Activated T-cell treated with anti-CD3 and anti-CD28 coated beads, Interleukin-2, amount 50 U/mL, for 1 hour (primary cell): Measurements from ENCODE around the gene MIGA1.
"Not testable (repeated sequence)": the region's sequence is repeated elsewhere in the genome, so short reads cannot be mapped to it uniquely, and the experiment has no call there.

ENCODE experiments used
- DNase-seq: peaks from one replicate; pipeline ENCODE4 v3.0.0-alpha.2; 2020

The MIGA1 gene

GRCh38 chr1:77858725-77859124 lies 79.3 kb downstream of the MIGA1 start:
- no peak for DNase-seq

GRCh38 chr1:77859248-77859647 lies 79.8 kb downstream of the MIGA1 start:
- no peak for DNase-seq

GRCh38 chr1:77866296-77866695 lies 86.8 kb downstream of the MIGA1 start:
- no peak for DNase-seq

GRCh38 chr1:77872645-77873044 lies 93.2 kb downstream of the MIGA1 start:
- no peak for DNase-seq

GRCh38 chr1:77873461-77873860 lies 94.0 kb downstream of the MIGA1 start:
- DNase-seq, result no peak

GRCh38 chr1:77874804-77875445 lies 95.5 kb downstream of the MIGA1 start:
- DNase-seq, result no peak

GRCh38 chr1:77876884-77877283 lies 97.4 kb downstream of the MIGA1 start:
- no peak for DNase-seq

GRCh38 chr1:77881061-77881460 lies 101.6 kb downstream of the MIGA1 start:
- DNase-seq, result no peak

GRCh38 chr1:77882411-77882810 lies 103.0 kb downstream of the MIGA1 start:
- no peak for DNase-seq

- no peak for DNase-seq
These were observed 108.8 kb downstream of the MIGA1 start, which contains the start of gene NEXN for GRCh38 chr1:77888081-77888780. TSS of gene NEXN (plus strand) at chr1:77888624. CDS start at chr1:77916107, 27,483 bp downstream.

- DNase-seq, result peak; percentile 25
These were observed 109.6 kb downstream of the MIGA1 start for GRCh38 chr1:77888781-77889642.

GRCh38 chr1:77889671-77890070 lies 110.2 kb downstream of the MIGA1 start:
- no peak for DNase-seq

GRCh38 chr1:77891200-77891599 lies 111.8 kb downstream of the MIGA1 start:
- no peak for DNase-seq

- no peak for DNase-seq
These were observed 120.3 kb downstream of the MIGA1 start for GRCh38 chr1:77899647-77900320.

GRCh38 chr1:77900687-77901293 lies 121.3 kb downstream of the MIGA1 start:
- no peak for DNase-seq

GRCh38 chr1:77905603-77906002 lies 126.2 kb downstream of the MIGA1 start:
- no peak for DNase-seq

- no peak for DNase-seq
These were observed 126.6 kb downstream of the MIGA1 start for GRCh38 chr1:77906019-77906545.

- no peak for DNase-seq
These were observed 127.2 kb downstream of the MIGA1 start for GRCh38 chr1:77906624-77907023.

- no peak for DNase-seq
These were observed 130.7 kb downstream of the MIGA1 start for GRCh38 chr1:77910116-77910515.

GRCh38 chr1:77918918-77919317 lies 139.5 kb downstream of the MIGA1 start:
- DNase-seq, result not testable (repeated sequence)

GRCh38 chr1:77925518-77925917 lies 146.1 kb downstream of the MIGA1 start:
- no peak for DNase-seq

GRCh38 chr1:77925956-77926355 lies 146.5 kb downstream of the MIGA1 start:
- DNase-seq, result no peak
